GM21825 (cell line): ENCODE results near the gene SULT2B1.

Experiments
- ATAC-seq: cut with Tn5 transposase; IDR thresholded peaks from one replicate; pipeline ENCODE4 v1.9.1; 2021; ENCODE audit warnings: mild to moderate bottlenecking, moderate library complexity; ENCODE audit not compliant: unreplicated experiment

Gene SULT2B1

DNA sequence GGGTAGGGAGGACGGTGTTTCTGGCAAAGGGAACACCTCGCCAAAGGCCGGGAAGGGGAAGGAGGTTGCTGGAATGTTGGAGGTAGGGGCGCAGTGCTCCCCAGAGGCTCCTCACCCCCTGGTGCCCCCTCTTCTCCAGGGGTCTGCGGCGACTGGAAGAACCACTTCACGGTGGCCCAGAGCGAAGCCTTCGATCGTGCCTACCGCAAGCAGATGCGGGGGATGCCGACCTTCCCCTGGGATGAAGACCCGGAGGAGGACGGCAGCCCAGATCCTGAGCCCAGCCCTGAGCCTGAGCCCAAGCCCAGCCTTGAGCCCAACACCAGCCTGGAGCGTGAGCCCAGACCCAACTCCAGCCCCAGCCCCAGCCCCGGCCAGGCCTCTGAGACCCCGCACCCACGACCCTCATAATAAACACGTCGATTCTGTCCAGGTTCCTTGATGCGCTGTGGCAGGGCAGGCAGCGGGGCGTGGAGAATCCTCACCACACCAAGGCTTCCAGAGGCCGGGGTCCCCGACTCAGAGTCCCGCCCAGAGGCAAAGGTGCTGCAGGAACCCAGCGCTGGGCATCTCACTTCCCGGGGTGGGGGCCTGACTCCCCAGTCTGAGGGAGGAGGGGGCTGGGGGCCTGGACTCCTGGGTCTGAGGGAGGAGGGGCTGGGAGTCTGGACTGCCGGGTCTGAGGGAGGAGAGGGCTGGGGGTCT lies 47.2 kb downstream of the SULT2B1 start:
- ATAC-seq: no peak

DNA sequence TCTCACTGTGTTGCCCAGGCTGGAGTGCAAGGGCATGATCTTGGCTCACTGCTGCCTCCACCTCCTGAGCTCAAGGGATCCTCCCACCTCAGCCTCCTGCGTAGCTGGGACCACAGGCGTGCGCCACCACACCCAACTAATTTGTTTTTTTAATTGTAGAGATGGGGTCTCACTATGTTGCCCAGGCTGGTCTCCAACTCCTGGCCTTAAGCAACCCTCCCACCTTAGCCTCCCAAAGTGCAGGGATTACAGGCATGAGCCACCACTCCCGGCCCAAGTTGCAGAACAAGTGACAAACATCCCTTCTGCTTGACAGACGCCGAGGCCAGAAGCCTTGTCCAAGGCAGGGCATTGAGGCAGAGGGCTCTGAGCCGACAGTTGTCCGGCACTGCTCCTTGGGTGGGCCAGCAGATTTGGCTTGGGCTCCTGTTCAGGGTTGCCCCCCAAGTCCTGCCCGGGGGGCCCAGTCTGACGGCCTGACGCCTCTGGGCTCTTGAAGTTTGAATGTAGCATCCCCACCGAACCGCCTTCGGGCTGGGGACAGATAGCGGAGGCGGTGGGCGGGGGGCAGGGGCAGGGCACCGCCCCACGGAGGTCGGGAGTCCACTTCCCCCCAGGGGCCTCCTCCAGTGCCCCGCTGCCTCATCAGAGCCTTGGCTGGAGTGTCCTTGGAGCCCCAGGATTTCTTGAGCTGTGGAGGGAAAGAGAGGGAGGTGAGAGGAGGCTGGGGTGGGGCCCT lies 48.9 kb downstream of the SULT2B1 start:
- no peak for ATAC-seq

DNA sequence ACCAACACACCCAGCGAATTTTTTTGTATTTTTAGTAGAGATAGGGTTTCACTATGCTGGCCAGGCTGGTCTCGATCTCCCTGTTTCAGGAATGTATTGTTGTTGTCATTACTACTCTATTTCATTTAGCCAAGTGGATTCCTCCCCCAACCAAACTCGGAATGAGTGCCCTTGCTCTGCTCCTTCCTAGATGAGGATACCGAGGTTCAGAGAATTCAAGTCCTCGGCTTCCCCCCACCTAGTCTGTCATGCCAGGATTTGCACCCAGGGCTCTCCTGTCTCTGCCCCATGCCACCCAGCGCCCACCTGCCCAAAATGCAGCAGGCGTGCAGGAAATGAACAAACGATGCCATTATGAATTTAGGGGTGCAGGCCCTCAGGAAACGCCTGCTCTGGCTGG lies 51.0 kb downstream of the SULT2B1 start:
- no peak for ATAC-seq

DNA sequence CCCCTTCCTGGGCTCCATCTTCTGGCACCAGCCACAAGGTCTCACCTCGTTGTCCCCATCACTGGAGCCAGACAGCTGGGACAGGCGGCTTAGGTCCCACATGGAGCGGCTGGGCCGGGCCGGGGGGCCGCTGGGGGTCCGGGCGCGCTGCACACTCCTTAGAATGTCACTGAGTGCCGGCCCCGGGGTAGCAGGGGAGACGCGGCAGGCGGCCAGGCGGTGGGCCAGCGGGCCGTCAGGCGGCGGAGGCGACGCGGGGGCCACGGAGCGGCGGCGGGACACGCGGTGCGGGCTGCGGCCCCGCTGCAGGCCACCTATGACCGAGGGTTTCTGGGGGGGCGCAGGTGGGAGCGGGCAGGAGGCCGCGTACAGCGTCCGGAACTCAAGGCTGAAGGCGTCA lies 51.5 kb downstream of the SULT2B1 start:
- ATAC-seq: no peak

DNA sequence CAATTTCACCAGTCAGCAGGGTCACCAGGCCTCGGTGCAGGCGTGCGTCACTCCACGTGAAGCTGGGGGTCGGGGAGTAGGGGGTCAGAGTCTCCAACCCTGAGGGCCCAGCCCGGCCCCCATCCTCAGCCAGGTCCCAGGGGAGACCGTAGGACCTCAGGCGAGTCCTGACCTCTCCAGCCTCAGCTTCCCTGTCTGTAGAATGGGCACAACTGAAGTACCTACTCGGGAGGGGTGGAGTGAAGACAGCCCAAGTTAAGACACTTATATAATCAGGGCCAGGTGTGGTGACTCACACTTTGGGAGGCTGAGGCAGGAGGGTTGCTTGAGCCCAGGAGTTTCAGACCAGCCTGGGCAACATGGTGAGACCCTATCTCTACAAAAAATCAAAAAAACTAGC lies 51.9 kb downstream of the SULT2B1 start:
- no peak for ATAC-seq

DNA sequence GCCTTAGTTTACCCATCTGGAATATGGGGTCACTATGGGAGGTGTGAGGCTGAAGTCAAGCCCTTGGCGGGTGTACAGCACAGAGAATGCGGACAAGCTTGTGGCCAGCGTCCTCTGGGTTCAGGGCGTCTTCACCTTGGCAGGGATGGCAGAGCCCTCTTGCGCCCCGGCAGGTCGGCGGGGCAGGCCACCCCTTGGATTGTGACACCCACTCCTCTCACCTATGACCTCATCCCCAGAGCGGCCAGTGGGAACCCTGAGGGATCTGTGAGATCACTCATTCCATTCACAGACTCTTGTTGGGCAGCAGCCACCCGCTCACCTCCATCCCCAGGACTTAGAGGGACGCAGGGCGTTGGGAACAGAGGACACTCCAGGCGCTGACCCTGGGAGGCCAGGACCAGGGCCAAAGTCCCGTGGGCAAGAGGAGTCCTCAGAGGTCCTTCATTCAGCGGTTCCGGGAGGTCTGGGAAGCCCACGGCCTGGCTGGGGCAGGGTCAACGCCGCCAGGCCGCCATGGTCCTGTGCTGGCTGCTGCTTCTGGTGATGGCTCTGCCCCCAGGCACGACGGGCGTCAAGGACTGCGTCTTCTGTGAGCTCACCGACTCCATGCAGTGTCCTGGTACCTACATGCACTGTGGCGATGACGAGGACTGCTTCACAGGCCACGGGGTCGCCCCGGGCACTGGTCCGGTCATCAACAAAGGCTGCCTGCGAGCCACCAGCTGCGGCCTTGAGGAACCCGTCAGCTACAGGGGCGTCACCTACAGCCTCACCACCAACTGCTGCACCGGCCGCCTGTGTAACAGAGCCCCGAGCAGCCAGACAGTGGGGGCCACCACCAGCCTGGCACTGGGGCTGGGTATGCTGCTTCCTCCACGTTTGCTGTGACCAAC lies 54.7 kb downstream of the SULT2B1 start, which contains the start of gene SPACA4:
SPACA4 (plus strand) TSS at position 280 of the 896 bp plus-strand sequence; CDS start at position 517, 237 bp downstream.
- no peak for ATAC-seq

DNA sequence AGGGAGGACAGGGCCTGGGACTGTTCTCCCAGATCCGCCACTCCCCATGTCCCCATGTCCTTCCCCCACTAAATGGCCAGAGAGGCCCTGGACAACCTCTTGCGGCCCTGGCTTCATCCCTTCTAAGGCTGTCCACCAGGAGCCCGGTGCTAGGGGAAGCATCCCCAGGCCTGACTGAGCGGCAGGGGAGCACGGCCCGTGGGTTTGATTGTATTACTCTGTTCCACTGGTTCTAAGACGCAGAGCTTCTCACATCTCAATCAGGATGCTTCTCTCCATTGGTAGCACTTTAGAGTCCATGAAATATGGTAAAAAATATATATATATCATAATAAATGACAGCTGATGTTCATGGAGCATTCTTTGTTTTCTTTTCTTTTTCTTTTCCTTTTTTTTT lies 55.4 kb downstream of the SULT2B1 start:
- ATAC-seq: no peak

DNA sequence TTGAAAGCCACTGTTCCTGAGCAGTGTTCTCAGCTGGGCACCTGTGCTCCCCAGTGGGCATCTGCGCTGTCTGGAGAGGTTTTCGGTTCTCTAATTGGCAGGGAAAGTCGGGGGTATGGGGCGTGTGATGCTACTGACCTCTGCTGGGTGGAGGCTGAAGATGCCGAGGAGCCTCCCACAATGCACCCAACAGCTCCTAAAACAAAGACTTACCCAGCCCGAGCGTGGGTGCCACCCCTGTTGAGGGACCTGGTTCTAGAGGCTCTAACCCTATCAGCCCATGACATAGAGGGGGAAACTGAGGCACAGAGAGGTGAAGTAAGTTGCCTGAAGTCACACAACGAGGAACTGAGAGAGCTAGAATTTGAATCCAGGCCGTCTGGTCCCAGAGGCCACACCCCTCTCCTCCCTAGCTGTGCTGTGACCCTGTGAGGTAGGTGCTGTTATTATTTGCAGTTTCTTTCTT lies 56.9 kb downstream of the SULT2B1 start:
- ATAC-seq: no peak

DNA sequence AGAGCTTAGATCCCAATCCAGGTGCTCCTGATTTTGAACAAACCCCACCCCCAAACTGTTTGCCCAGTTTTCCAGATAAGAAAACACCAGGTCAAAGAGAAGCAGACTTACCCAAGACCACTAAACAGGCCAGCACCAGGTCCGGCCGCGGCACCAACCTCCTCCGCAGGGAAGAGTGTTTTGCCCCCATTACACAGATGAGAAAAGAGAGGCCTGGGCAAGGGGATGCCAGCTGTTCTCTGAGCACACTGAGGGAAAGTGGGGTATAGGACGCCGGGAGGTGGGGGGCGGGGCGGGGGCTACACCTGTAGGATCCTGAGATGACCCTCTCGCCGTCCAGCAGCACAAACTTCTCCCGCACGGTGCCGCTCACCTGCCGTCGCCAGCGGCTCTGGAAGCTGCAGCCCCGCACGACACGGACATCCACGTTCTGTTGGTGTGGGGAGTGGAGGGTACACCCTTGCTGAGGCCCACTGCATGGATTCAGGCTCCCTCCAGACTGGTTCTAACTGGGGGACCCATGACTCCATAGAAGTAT lies 57.7 kb downstream of the SULT2B1 start:
- no peak for ATAC-seq

DNA sequence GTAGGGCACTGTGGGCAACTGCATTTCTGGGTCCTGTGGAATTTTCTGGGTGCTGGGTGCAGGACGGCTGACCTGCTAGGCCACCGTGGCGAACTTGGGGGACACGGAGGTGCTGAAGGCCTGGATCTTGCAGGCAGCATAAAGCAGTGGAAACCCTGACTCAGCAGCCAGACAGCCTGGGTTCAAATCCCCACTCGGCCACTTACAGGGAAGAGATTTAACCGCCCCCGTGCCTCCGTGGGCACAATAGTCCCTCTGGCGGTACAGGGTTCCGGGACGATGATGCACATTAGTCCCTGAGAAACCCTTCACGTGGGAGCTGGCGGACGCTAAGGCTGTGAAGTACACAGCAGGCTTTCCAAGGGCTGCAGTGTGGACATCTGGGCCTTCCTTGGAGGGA lies 59.9 kb downstream of the SULT2B1 start:
- no peak for ATAC-seq

DNA sequence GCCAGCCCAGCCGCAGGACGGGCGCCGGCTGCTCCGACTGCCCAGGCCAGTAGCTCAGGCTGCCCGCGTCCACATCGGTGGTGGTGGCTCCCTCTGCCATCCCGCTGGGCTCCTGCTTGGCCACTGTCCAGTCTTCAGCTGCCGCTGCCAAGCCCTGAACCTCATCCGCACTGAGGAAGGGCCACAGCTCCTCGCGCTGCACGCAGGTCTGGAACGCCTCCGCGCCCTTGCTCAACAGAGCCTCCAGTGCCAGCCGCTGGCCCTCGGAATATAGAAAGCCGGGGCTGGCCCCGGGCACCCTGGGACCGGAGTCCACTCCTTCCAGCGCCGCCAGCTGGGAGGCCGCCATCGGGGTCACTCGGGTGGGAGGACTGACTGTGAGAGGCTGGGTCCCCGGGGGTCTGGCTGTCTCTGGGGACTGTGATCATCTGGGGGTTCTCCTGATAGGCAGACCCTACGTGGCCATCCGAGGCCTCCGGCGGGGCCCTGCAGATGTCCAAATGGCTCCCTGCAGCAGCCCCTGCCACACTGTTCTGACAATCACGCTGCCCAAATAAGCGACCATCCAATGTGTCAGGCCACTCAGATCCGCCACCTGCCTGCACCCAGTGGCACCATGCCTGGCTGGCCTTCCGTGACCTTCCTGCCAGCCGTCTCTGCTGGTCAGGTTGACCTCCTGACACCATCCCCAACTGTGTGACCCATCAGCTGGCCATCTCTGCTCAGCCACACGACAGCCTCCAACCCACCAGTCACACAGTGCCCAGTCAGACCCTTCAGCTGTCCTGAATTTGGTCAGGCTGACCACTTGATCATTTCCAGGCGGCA lies 61.3 kb downstream of the SULT2B1 start:
- ATAC-seq: no peak

DNA sequence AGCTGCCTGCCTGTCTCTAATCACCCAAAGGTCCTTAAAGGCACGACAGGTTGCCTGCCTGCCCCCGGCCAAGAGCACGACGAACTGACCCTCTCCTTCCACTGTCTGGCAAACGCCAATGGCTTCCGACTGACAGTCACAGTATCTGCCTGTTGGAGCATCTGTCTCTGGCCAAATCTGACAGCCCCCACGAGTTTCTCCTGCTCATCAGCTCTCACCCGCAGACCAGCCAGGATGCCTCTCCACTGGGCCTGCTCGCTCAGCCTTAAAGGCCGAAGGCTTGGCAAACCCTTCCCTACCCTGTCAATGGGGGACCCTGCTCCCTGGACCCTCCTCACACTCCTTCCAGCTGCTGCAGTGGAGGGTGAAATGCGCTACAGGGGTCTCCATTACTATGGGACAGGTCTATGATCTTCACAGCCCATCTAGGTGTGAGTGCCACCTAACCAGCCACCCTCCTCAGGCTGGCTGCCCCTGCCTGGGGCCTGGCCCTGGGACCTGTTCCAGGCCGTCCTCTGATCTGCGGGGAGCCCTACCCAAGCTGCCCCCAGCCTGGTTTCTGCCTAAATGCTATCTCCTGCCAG lies 62.0 kb downstream of the SULT2B1 start:
- ATAC-seq: no peak

DNA sequence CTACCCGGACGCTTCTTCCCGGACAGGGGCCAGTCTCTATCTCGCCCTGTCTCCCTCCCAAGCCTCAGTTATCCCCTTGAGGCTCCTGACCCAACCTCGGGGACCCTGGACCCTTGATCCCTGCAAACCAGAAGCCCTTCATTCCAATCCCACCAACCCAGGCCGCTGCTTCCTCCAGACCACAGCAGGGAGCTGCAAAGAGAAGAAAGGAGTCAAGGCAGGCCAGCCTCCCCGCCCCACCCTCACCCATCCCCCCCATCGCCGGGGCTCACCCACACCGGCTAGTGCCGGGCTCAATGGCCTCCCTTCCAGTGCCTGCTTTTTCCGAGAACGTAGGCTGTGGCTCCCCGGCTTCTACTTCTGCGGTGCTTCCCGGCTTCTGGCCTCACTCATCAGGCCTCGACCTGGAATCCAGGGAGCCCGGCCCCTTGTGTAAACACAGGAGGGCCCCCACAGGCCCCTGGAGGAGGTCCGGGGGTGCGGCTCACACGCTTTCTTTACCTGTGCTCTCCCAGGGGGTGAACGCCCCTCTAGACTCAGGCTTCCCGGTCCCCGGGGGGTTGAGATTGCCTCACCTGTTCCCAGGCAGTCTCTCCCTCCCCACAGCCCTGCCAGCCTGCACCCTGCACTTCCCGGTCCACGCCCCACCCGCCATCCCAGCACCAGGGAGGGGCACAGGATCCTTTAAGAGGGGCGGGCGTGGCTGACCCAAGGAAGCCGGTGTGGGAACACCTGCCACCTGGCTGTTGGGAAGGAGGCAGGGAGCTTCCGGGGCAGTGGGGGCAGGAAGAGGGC lies 62.7 kb downstream of the SULT2B1 start, which contains the start of gene FAM83E:
FAM83E (minus strand) TSS at position 641 of the 795 bp plus-strand sequence. CDS start 1,704 bp downstream, outside the sequence.
- ATAC-seq: no peak

DNA sequence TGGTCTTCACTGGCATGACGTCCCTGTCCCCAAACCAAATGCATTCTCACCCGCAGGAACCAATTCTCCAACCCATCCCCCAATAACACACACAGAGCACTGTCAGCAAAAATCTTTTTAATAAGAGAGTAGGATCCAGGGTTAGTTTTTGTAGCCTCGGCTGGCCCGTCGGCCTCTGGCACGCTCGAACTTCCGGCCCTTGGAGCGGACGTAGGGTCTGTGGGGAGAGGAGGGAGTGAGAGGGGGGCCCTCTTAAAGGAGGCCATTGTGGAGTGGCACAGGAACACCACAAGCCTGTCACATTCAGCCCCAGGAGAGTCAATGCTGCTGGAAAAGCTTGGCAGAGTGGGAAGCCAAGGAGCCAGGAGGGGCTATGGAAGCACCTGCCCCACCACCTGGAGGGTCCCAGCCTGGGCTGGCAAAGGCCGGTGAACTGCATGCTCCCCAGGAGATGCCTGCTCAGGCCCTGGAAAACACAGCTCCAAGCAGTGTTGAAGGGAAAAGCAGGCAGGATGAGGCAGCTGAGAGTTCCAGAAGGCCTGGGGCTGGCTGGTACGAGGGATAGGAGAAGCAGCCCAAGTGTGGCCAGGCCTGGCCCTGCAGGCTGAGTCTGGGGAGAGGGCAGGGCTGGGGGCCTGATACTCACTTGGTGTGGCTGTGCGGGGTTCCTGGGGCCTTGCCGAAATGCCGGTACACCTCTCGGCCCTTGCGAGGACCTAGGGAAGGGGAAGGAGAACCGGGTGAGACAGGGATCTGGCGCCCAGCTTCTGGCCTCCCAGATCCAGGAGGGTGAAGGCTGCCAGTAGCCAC lies 63.5 kb downstream of the SULT2B1 start:
- no peak for ATAC-seq

DNA sequence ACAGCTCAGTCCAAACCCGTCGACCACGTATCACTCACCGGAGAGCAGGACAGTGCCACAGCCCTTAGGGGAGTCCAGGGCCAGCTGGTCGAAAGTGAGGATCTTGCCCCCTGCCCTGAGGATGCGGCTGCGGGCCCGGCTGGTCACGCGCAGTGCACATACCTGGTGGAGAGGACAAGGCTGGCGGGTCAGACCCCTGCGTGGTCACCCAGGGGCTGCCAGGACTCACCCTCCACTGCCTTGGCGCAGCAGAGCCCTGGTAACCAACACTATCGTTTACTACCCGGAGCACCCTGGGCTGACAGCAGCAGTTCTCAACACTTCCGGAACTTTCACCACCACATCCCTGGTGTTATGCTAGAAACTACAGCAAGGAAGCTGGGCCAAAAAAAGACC lies 64.1 kb downstream of the SULT2B1 start:
- ATAC-seq: no peak

DNA sequence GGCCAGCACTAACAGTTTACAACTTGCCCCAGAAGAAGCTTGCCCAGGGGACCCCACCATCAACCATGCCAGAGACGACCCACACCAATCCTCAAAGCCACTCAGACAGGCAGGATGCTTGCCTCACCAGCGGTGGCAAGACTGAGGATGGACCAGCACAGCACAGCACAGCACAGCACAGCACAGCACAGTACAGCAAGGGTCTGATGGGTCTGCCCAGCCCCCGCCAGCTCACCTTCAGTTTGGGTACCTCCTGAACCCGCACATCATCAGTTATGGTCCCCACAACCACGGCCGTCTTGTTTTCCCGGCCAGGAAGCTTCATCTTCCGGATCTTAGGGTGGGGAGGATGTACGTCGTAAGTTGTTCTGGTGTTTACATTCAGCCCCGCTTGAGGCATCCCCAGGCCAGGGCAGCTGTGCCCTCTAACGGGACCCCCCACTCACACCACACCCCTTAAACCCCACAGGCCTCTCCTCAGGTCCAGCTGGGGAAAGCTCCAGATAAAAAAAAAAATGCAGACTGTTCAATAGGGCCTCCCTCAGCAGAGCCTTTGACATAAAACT lies 64.6 kb downstream of the SULT2B1 start:
- no peak for ATAC-seq

DNA sequence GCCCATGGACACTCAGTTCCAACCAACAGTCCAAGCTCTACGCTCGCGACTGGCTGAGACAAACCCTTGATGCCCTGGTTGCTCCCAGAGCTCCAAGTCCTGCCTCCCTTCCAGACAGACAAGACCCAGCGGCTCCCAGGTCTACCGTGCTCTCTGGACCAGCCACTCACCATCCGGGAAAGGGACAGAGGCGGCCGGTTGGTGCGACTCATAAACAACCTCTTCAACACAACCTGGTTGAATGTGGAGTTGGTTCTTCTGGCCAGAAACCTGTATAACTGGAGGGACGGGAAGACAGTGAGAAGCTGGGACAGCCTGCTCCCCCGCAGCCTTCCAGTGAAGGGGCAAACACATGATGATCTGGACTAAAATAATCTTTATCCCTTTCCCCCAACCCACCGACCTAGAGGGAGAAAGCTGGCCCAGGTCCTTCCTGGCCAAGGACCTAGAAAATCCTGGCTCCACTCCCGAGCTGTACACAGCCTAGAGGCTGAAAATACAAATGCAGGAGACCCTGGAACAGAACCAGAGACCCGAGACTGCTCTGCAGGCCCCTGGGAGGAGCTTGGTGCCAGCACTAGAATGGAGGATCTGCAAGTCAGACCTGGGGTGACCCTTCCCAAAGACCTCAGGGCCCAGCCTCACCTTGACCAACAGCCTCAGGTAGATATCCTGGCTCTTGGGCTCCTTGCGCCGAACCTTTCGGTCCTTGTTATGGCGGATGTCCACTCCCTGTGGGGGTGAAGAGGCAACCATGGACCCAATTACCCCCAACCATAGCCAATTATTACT lies 65.4 kb downstream of the SULT2B1 start:
- no peak for ATAC-seq
